ENCODE results near the gene MRPS5. TPM values are rescaled to one million over a fixed set of nuclear protein-coding genes. Genes with fewer than 3 reads are reported as not detected.

Gene MRPS5
- total RNA-seq, 4 donors from 2014 or later: 53.4 to 106 (median 68.7) TPM

DNA sequence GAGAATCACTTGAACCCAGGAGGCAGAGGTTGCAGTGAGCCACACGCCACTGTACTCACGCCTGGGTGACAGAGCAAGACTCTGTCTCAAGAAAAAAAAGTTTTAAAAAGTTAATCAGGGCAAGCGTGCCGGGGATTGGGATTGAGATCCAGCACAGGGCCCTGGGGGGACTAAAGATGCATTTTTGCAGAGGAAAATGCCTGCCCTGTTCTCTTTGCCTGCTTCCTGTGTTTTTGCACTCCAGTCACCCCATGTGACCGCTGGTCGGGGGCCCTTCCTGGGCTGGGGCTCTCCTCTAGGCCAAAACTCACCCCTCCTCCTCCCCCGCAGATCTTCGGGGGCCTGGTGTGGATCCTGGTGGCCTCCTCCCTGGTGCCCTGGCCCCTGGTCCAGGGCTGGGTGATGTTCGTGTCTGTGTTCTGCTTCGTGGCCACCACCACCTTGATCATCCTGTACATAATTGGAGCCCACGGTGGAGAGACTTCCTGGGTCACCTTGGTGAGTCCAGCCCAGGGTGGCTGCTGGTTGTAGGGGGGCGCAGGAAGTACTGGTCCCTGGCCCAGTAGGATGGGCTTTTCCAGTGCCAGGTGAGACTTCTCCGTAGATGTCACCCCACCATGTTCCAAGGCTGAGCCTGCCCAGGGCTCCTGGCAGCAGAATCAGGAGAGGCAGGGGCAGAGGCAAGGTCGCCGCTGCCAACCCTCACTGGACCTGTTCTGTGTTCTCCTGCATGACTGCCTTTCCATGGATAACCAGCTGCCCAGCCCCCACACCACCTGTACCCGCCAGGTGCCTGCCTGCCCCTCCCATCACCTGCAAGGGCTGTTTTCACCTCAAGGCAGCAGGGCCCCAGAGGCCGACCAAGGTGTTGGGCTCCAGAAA lies 73.7 kb downstream of the MRPS5 start:
- TF ChIP-seq POLR2A (IDR thresholded peaks at IDR 0.05): no peak
- TF ChIP-seq, protein P1, sequence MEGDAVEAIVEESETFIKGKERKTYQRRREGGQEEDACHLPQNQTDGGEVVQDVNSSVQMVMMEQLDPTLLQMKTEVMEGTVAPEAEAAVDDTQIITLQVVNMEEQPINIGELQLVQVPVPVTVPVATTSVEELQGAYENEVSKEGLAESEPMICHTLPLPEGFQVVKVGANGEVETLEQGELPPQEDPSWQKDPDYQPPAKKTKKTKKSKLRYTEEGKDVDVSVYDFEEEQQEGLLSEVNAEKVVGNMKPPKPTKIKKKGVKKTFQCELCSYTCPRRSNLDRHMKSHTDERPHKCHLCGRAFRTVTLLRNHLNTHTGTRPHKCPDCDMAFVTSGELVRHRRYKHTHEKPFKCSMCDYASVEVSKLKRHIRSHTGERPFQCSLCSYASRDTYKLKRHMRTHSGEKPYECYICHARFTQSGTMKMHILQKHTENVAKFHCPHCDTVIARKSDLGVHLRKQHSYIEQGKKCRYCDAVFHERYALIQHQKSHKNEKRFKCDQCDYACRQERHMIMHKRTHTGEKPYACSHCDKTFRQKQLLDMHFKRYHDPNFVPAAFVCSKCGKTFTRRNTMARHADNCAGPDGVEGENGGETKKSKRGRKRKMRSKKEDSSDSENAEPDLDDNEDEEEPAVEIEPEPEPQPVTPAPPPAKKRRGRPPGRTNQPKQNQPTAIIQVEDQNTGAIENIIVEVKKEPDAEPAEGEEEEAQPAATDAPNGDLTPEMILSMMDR (IDR thresholded peaks at IDR 0.05 in 4 of 5, conservative IDR thresholded peaks at IDR 0.05 in 1 of 5): no peak
- H3K36me3 ChIP-seq: no peaks in the 10 kb centered on the region
- DNase-seq (no peak), ATAC-seq (no peak)
- no peak overlapping the region for H3K4me3 ChIP-seq
- H3K9me3 ChIP-seq: no peaks in the 10 kb centered on the region
- peaks cover 0 to 4% (median 0%) of the 10 kb centered on the region in 3 donors for H3K27me3 ChIP-seq
- peaks cover 11 to 13% of the 10 kb centered on the region in 2 donors for H3K4me1 ChIP-seq
- intact Hi-C loops (cut with DNase I; ENCODE audit: low total_unique reads) (no loop called here), in situ Hi-C loops (cut with MboI; ENCODE audit: low sequenced_read_pairs in 4 of 4) (no loop called here)
- H3K27ac ChIP-seq: no peak overlapping the region

DNA sequence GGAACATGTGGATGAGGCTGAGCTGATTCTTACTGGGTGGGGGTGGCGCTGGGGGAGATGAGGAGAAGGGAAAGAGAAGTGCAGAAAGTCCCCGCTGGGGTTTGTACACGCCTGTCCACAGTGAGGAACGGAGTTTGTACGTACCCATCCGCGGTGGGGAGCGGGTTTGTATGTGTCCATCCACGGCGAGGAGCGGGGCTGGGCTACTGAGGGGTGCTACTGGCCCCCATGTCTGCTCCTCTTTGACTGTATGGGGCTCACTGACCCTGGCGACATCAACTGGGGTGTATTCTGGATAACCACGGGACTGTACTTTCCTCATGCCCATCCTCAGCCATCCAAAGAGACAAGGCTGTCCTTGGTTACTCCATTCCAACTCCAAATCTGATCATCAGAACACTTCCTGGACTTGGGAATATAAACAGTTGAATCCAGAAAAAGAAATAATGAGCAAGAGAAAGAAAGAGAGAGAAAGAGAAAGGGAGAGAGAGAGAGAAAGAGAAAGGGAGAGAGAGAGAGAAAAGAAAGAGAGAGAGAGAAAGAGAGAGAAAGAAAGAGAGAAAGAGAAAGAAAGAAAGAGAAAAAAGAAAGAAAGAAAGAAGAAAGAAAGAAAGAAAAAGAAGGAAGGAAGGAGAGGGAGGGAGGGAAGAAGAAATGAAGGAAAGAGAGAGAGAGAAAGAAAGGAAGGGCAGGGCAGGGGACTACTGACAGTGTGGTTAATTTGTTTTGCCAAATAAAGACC lies 75.1 kb downstream of the MRPS5 start:
- ATAC-seq: no peak
- intact Hi-C loops (cut with DNase I; ENCODE audit: low total_unique reads): no loop called here
- H3K27ac ChIP-seq: no peak overlapping the region
- no peak for DNase-seq
- no peak overlapping the region for H3K4me3 ChIP-seq
- TF ChIP-seq, protein P1 (IDR thresholded peaks at IDR 0.05 in 4 of 5, conservative IDR thresholded peaks at IDR 0.05 in 1 of 5): no peak
- TF ChIP-seq POLR2A (IDR thresholded peaks at IDR 0.05): no peak
- in situ Hi-C loops (cut with MboI; ENCODE audit: low sequenced_read_pairs in 4 of 4): no loop called here
- peaks cover 13 to 14% of the 10 kb centered on the region in 2 donors for H3K4me1 ChIP-seq
- H3K36me3 ChIP-seq: no peaks in the 10 kb centered on the region
- peaks cover 0 to 4% (median 0%) of the 10 kb centered on the region in 3 donors for H3K27me3 ChIP-seq
- no peaks in the 10 kb centered on the region for H3K9me3 ChIP-seq

DNA sequence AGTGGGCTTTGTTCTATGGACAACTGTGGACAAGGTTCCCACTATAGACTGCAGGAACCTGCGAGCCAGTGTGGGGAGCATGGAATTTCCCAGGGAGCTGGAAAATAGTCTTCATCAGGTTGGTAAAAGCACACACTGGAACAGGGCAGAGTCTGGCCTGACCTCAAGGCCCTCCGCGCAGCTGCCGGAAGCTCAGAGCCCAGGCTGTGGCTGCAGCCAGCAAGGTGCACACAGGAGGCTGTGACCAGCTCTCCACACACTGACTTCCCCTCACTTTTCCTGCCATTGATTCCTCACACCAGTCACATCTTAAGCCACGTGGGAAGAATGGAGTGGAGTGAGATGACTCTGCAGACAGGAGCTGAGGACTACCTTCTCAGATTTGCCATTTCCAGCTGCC lies 77.0 kb downstream of the MRPS5 start:
- no peak for ATAC-seq
- Histone ChIP-seq H3K9me3 (no peaks in the 10 kb centered on the region), H3K27me3 (peaks cover 0 to under 1% (median 0%) of the 10 kb centered on the region in 3 donors), H3K4me3 (no peak overlapping the region), H3K4me1 (peaks cover 13 to 14% of the 10 kb centered on the region in 2 donors), H3K27ac (no peak overlapping the region), H3K36me3 (no peaks in the 10 kb centered on the region)
- in situ Hi-C loops (cut with MboI; ENCODE audit: low sequenced_read_pairs in 4 of 4) (no loop called here), intact Hi-C loops (cut with DNase I; ENCODE audit: low total_unique reads) (no loop called here)
- no peak for DNase-seq
- no peak for TF ChIP-seq POLR2A (IDR thresholded peaks at IDR 0.05)
- TF ChIP-seq, protein P1 (IDR thresholded peaks at IDR 0.05 in 4 of 5, conservative IDR thresholded peaks at IDR 0.05 in 1 of 5): no peak

DNA sequence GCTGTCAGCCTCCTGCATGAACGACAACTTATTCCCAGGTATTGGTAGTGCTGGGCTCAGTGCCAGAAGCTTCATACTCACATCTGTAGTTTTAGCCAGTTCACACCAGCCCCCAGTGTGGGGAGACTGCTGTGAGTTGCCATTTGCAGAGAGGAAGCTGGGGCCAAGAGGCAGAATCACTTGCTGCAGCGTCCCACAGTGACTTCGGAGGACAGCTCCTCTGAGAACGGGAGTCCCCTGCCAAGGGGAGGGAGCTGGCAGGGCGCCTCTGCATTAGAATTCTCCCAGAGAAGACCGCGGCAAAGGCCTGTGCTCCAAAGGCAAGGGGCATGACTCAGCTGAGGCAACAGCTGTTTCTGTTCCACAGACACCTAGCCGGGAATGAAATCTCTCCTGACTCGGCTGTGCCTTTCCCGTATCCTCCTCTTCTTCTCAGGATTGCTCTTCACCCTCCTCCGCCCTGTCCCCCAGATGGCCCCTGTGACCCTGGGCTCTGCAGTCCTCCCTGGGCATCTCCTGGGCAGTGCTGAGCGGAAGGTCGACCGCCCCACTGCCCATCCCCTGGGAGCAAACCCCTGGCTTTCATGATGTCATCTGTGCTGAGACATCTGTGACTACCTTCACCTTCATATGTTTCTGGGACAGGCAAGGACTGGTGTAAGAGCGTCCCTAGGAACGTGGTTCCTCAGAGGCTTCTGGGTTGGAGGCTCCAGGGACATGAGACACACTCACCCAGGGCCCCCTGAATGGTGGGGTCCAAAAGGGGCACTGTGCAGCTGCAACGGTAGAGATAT lies 78.1 kb downstream of the MRPS5 start:
- H3K4me1 ChIP-seq: peaks cover 13 to 14% of the 10 kb centered on the region in 2 donors
- DNase-seq (peak; percentile 70 to 89), ATAC-seq (peak; percentile 91 to 96)
- H3K27me3 ChIP-seq: no peaks in the 10 kb centered on the region
- in situ Hi-C loops (cut with MboI; ENCODE audit: low sequenced_read_pairs in 4 of 4) (no loop called here), intact Hi-C loops (cut with DNase I; ENCODE audit: low total_unique reads) (no loop called here)
- TF ChIP-seq, protein P1 (IDR thresholded peaks at IDR 0.05 in 4 of 5, conservative IDR thresholded peaks at IDR 0.05 in 1 of 5): no peak
- no peak for TF ChIP-seq POLR2A (IDR thresholded peaks at IDR 0.05)
- no peaks in the 10 kb centered on the region for H3K9me3 ChIP-seq
- no peaks in the 10 kb centered on the region for H3K36me3 ChIP-seq
- H3K4me3 ChIP-seq: peak overlapping the region in 2 of 4 donors; percentile 10 to 18
- H3K27ac ChIP-seq: peak overlapping the region; percentile 66 to 83 (median 78)

Data from gastrocnemius medialis (tissue), 4 donors.